Measurements from ENCODE around the gene PPT2.

The PPT2 gene

GRCh38 chr6:32109765-32110160 is 44.2 kb upstream of the PPT2 start:
- H3K27ac ChIP-seq (ENCODE audit: insufficient read depth in 1 of 2, low read depth in 1 of 2, low read length in 2 of 2, poor library complexity in 1 of 2, severe bottlenecking in 2 of 2): no peak overlapping the region
- no peak overlapping the region for H3K4me3 ChIP-seq (ENCODE audit: control insufficient read depth in 1 of 7, extremely low read depth in 1 of 7, insufficient read depth in 4 of 7, low read depth in 2 of 7, low read length in 6 of 7)
- WGBS (ENCODE audit: insufficient coverage): 89% methylated on average over 3 of the region's 6 CpGs
- peaks cover 0 to 14% (median 2%) of the 10 kb centered on the region in 4 experiments for H3K36me3 ChIP-seq (ENCODE audit: control insufficient read depth in 4 of 4, insufficient read depth in 4 of 4, low read length in 3 of 4)
- CTCF ChIA-PET: interaction anchor here (1.0 kb wide), 1 partner anchor 9 kb away, joined by 4 read pairs; no protein-coding TSS in a partner anchor
- POLR2A ChIA-PET: interaction anchor here (0.6 to 0.9 kb wide), 2 partner anchors 15 to 897 kb away, joined by 3 read pairs; no protein-coding TSS in a partner anchor
- no peaks in the 10 kb centered on the region for H3K9me3 ChIP-seq (ENCODE audit: control extremely low read depth in 1 of 5, control insufficient read depth in 4 of 5, insufficient read depth in 2 of 5, low read depth in 1 of 5, low read length in 4 of 5)
- DNase-seq: no peak
- peaks cover 0 to 14% (median 0%) of the 10 kb centered on the region in 5 experiments for H3K27me3 ChIP-seq (replicated peaks in 2 of 5; ENCODE audit: control insufficient read depth in 4 of 5, insufficient read depth in 5 of 5, low read length in 4 of 5)
- peaks cover 0 to 27% (median 19%) of the 10 kb centered on the region in 4 experiments for H3K4me1 ChIP-seq (ENCODE audit: control extremely low read depth in 1 of 4, control insufficient read depth in 4 of 4, insufficient read depth in 4 of 4, low read length in 3 of 4)

- Histone ChIP-seq H3K4me1 (ENCODE audit: control extremely low read depth in 1 of 4, control insufficient read depth in 4 of 4, insufficient read depth in 4 of 4, low read length in 3 of 4) (peaks cover 0 to 27% (median 19%) of the 10 kb centered on the region in 4 experiments), H3K9me3 (ENCODE audit: control extremely low read depth in 1 of 5, control insufficient read depth in 4 of 5, insufficient read depth in 2 of 5, low read depth in 1 of 5, low read length in 4 of 5) (no peaks in the 10 kb centered on the region), H3K27ac (ENCODE audit: insufficient read depth in 1 of 2, low read depth in 1 of 2, low read length in 2 of 2, poor library complexity in 1 of 2, severe bottlenecking in 2 of 2) (no peak overlapping the region), H3K36me3 (ENCODE audit: control insufficient read depth in 4 of 4, insufficient read depth in 4 of 4, low read length in 3 of 4) (peaks cover 0 to 20% (median 5%) of the 10 kb centered on the region in 4 experiments), H3K27me3 (replicated peaks in 2 of 5; ENCODE audit: control insufficient read depth in 4 of 5, insufficient read depth in 5 of 5, low read length in 4 of 5) (peaks cover 0 to 14% (median 0%) of the 10 kb centered on the region in 5 experiments), H3K4me3 (ENCODE audit: control insufficient read depth in 1 of 7, extremely low read depth in 1 of 7, insufficient read depth in 4 of 7, low read depth in 2 of 7, low read length in 6 of 7) (no peak overlapping the region)
- CTCF ChIA-PET: interaction anchor here (1.0 to 1.2 kb wide), 2 partner anchors 8 to 19 kb away, joined by 3 to 4 read pairs; no protein-coding TSS in a partner anchor
- POLR2A ChIA-PET: no interaction called here
- 90% methylated on average over 6 of the region's 7 CpGs for WGBS (ENCODE audit: insufficient coverage)
- no peak for DNase-seq
Observed at GRCh38 chr6:32110632-32111031, 43.3 kb upstream of the PPT2 start.

GRCh38 chr6:32111424-32112066 is 42.4 kb upstream of the PPT2 start:
- peaks cover 0 to 14% (median 0%) of the 10 kb centered on the region in 5 experiments for H3K27me3 ChIP-seq (replicated peaks in 2 of 5; ENCODE audit: control insufficient read depth in 4 of 5, insufficient read depth in 5 of 5, low read length in 4 of 5)
- 96% methylated on average over 6 of the region's 7 CpGs for WGBS (ENCODE audit: insufficient coverage)
- DNase-seq: no peak
- POLR2A ChIA-PET: no interaction called here
- no peak overlapping the region for H3K4me3 ChIP-seq (ENCODE audit: control insufficient read depth in 1 of 7, extremely low read depth in 1 of 7, insufficient read depth in 4 of 7, low read depth in 2 of 7, low read length in 6 of 7)
- H3K27ac ChIP-seq (ENCODE audit: insufficient read depth in 1 of 2, low read depth in 1 of 2, low read length in 2 of 2, poor library complexity in 1 of 2, severe bottlenecking in 2 of 2): no peak overlapping the region
- H3K36me3 ChIP-seq (ENCODE audit: control insufficient read depth in 4 of 4, insufficient read depth in 4 of 4, low read length in 3 of 4): peaks cover 0 to 29% (median 14%) of the 10 kb centered on the region in 4 experiments
- H3K9me3 ChIP-seq (ENCODE audit: control extremely low read depth in 1 of 5, control insufficient read depth in 4 of 5, insufficient read depth in 2 of 5, low read depth in 1 of 5, low read length in 4 of 5): no peaks in the 10 kb centered on the region
- CTCF ChIA-PET: interaction anchor here (1.2 kb wide), 1 partner anchor 18 kb away, joined by 3 read pairs; no protein-coding TSS in a partner anchor
- peaks cover 0 to 27% (median 19%) of the 10 kb centered on the region in 4 experiments for H3K4me1 ChIP-seq (ENCODE audit: control extremely low read depth in 1 of 4, control insufficient read depth in 4 of 4, insufficient read depth in 4 of 4, low read length in 3 of 4)

- Histone ChIP-seq H3K4me1 (ENCODE audit: control extremely low read depth in 1 of 4, control insufficient read depth in 4 of 4, insufficient read depth in 4 of 4, low read length in 3 of 4) (peaks cover 0 to 24% (median 18%) of the 10 kb centered on the region in 4 experiments), H3K27me3 (replicated peaks in 2 of 5; ENCODE audit: control insufficient read depth in 4 of 5, insufficient read depth in 5 of 5, low read length in 4 of 5) (peaks cover 0 to 8% (median 0%) of the 10 kb centered on the region in 5 experiments), H3K9me3 (ENCODE audit: control extremely low read depth in 1 of 5, control insufficient read depth in 4 of 5, insufficient read depth in 2 of 5, low read depth in 1 of 5, low read length in 4 of 5) (no peaks in the 10 kb centered on the region), H3K4me3 (ENCODE audit: control insufficient read depth in 1 of 7, extremely low read depth in 1 of 7, insufficient read depth in 4 of 7, low read depth in 2 of 7, low read length in 6 of 7) (no peak overlapping the region), H3K36me3 (ENCODE audit: control insufficient read depth in 4 of 4, insufficient read depth in 4 of 4, low read length in 3 of 4) (peaks cover 4 to 38% (median 21%) of the 10 kb centered on the region in 4 experiments), H3K27ac (ENCODE audit: insufficient read depth in 1 of 2, low read depth in 1 of 2, low read length in 2 of 2, poor library complexity in 1 of 2, severe bottlenecking in 2 of 2) (no peak overlapping the region)
- CTCF ChIA-PET: no interaction called here
- WGBS (ENCODE audit: insufficient coverage): 95% methylated on average over 6 of the region's 9 CpGs
- POLR2A ChIA-PET: no interaction called here
- no peak for DNase-seq
Observed at GRCh38 chr6:32112431-32112980, 41.4 kb upstream of the PPT2 start.

- no peak for DNase-seq
- Histone ChIP-seq H3K9me3 (ENCODE audit: control extremely low read depth in 1 of 5, control insufficient read depth in 4 of 5, insufficient read depth in 2 of 5, low read depth in 1 of 5, low read length in 4 of 5) (no peaks in the 10 kb centered on the region), H3K27ac (ENCODE audit: insufficient read depth in 1 of 2, low read depth in 1 of 2, low read length in 2 of 2, poor library complexity in 1 of 2, severe bottlenecking in 2 of 2) (peak overlapping the region in 1 of 2 experiments; percentile 20), H3K27me3 (replicated peaks in 2 of 5; ENCODE audit: control insufficient read depth in 4 of 5, insufficient read depth in 5 of 5, low read length in 4 of 5) (peaks cover 0 to 4% (median 0%) of the 10 kb centered on the region in 5 experiments), H3K4me3 (ENCODE audit: control insufficient read depth in 1 of 7, extremely low read depth in 1 of 7, insufficient read depth in 4 of 7, low read depth in 2 of 7, low read length in 6 of 7) (no peak overlapping the region), H3K36me3 (ENCODE audit: control insufficient read depth in 4 of 4, insufficient read depth in 4 of 4, low read length in 3 of 4) (peaks cover 4 to 49% (median 30%) of the 10 kb centered on the region in 4 experiments), H3K4me1 (ENCODE audit: control extremely low read depth in 1 of 4, control insufficient read depth in 4 of 4, insufficient read depth in 4 of 4, low read length in 3 of 4) (peaks cover 0 to 12% (median 11%) of the 10 kb centered on the region in 4 experiments)
- 92% methylated on average over 7 of the region's 9 CpGs for WGBS (ENCODE audit: insufficient coverage)
- CTCF ChIA-PET: interaction anchor here (1.0 to 1.1 kb wide), 3 partner anchors 10 to 23 kb away, joined by 3 read pairs; partner anchors contain the start of gene ATF6B
- POLR2A ChIA-PET: no interaction called here
Observed at GRCh38 chr6:32113386-32114352, 40.3 kb upstream of the PPT2 start.

- WGBS (ENCODE audit: insufficient coverage): 89% methylated on average over 3 of the region's 8 CpGs
- no peaks in the 10 kb centered on the region for H3K9me3 ChIP-seq (ENCODE audit: control extremely low read depth in 1 of 5, control insufficient read depth in 4 of 5, insufficient read depth in 2 of 5, low read depth in 1 of 5, low read length in 4 of 5)
- H3K27me3 ChIP-seq (replicated peaks in 2 of 5; ENCODE audit: control insufficient read depth in 4 of 5, insufficient read depth in 5 of 5, low read length in 4 of 5): no peaks in the 10 kb centered on the region
- ChIA-PET POLR2A (no interaction called here), CTCF (interaction anchor here (1.1 kb wide), 1 partner anchor 11 kb away, joined by 3 read pairs; no protein-coding TSS in a partner anchor)
- DNase-seq: no peak
- peaks cover 0 to 3% (median under 1%) of the 10 kb centered on the region in 4 experiments for H3K4me1 ChIP-seq (ENCODE audit: control extremely low read depth in 1 of 4, control insufficient read depth in 4 of 4, insufficient read depth in 4 of 4, low read length in 3 of 4)
- H3K27ac ChIP-seq (ENCODE audit: insufficient read depth in 1 of 2, low read depth in 1 of 2, low read length in 2 of 2, poor library complexity in 1 of 2, severe bottlenecking in 2 of 2): no peak overlapping the region
- no peak overlapping the region for H3K4me3 ChIP-seq (ENCODE audit: control insufficient read depth in 1 of 7, extremely low read depth in 1 of 7, insufficient read depth in 4 of 7, low read depth in 2 of 7, low read length in 6 of 7)
- H3K36me3 ChIP-seq (ENCODE audit: control insufficient read depth in 4 of 4, insufficient read depth in 4 of 4, low read length in 3 of 4): peaks cover 7 to 56% (median 35%) of the 10 kb centered on the region in 4 experiments
Observed at GRCh38 chr6:32114796-32115195, 39.1 kb upstream of the PPT2 start.
